Kidney (tissue), 14 donors: Measurements from ENCODE around the gene BOK. TPM values are rescaled to one million over a fixed set of nuclear protein-coding genes. Genes with fewer than 3 reads are reported as not detected.

ENCODE experiments used
- DNase-seq, 5 donors: peaks; one replicate each; pipeline ENCODE4 v3.0.0-alpha.2; 2013 to 2020
- FAIRE-seq: peaks from 2 replicates; lab custom pipeline; 2012; peaks lifted over from hg19 to GRCh38; lab: Jason Lieb, UNC
- H3K27ac ChIP-seq, 2 donors: one replicate each; pipeline ENCODE4 v1.7.0; 2013; ENCODE audit warnings: low read depth in 2 of 2, low read length in 2 of 2, inconsistent platforms in 1 of 2
- H3K27me3 ChIP-seq: one replicate; pipeline ENCODE4 v1.7.1; 2013; ENCODE audit warnings: low read length, inconsistent platforms; ENCODE audit not compliant: control insufficient read depth, insufficient read depth
- H3K36me3 ChIP-seq, 3 donors: one replicate each; pipeline versions ENCODE4 v1.7.0 to v1.7.1; 2013; ENCODE audit warnings: low read length in 3 of 3, control low read depth in 1 of 3, inconsistent platforms in 1 of 3; ENCODE audit not compliant: insufficient read depth in 3 of 3, control insufficient read depth in 2 of 3
- H3K4me1 ChIP-seq, 3 donors: one replicate each; pipeline versions ENCODE4 v1.7.0 to v1.7.1; 2013; ENCODE audit warnings: low read length in 3 of 3, inconsistent platforms in 1 of 3, low read depth in 1 of 3; ENCODE audit not compliant: control insufficient read depth in 2 of 3, insufficient read depth in 2 of 3
- H3K4me3 ChIP-seq, 3 donors: one replicate each; pipeline versions ENCODE4 v1.7.0 to v1.8.1; 2013; ENCODE audit warnings: low read length in 3 of 3, control low read depth in 1 of 3, inconsistent platforms in 1 of 3
- H3K9ac ChIP-seq, 3 donors: one replicate each; pipeline versions ENCODE4 v1.7.0 to v1.7.1; 2013; ENCODE audit warnings: low read length in 3 of 3, control low read depth in 1 of 3, inconsistent platforms in 1 of 3
- H3K9me3 ChIP-seq, 3 donors: one replicate each; pipeline versions ENCODE4 v1.7.0 to v1.7.1; 2013; ENCODE audit warnings: low read length in 3 of 3, control low read depth in 1 of 3, inconsistent platforms in 1 of 3; ENCODE audit not compliant: control insufficient read depth in 2 of 3, insufficient read depth in 1 of 3
- CTCF ChIP-seq: IDR thresholded peaks from 3 replicates; pipeline ENCODE4 v1.5.1; 2012; ENCODE audit warnings: mild to moderate bottlenecking, moderate library complexity, borderline replicate concordance; ENCODE audit not compliant: insufficient read depth; ENCODE audit errors: extremely low read depth
- intact Hi-C: fragments of 100-400 bp; cut with DNase I; formaldehyde crosslinking; loops from one replicate; pipeline ENCODE4 v1.11.1; 2022
- polyA plus RNA-seq: library from polyadenylated mRNA; stranded (reverse); fragments of 350-450 nt; fragmentation: Illumina TruSeq; extraction: RNeasy Lipid Tissue Mini Kit (QIAGEN cat#74804); gene quantifications from one replicate; pipeline ENCODE4 v1.2.3, GENCODE V29; 2014; ENCODE audit warnings: low read depth, low replicate concordance; ENCODE audit not compliant: insufficient read depth
- total RNA-seq: library from RNA; stranded (reverse); fragmentation: NEBNext Ultra II Directional; extraction: Animal tissue kit (Norgen Biotek cat#: 25700); gene quantifications from one replicate; pipeline ENCODE4 v1.2.1, GENCODE V29; 2021
- donor health status: control.
- donor health status: control.
- donor health status: control.
- donor health status: control.
- donor health status: control.
- donor health status: DM: yes; HTN: yes; CAD: no.
- donor health status: Normal renal cell carcinoma (clear cell type).

BOK gene
- total and polyA plus RNA-seq, 2 donors from 2014 or later: 22.9 to 28.8 TPM

- peak overlapping the region in 2 of 3 donors; percentile 43 to 57 for H3K4me3 ChIP-seq
- intact Hi-C loops: no loop called here
- peak overlapping the region in 1 of 2 donors; percentile 18 for H3K27ac ChIP-seq
- H3K4me1 ChIP-seq: peaks cover 0 to 28% (median 20%) of the 10 kb centered on the region in 3 donors
- TF ChIP-seq CTCF: no peak
- FAIRE-seq (no peak), DNase-seq (peak in 1 of 5 donors; percentile 73)
- H3K27me3 ChIP-seq: no peaks in the 10 kb centered on the region
- H3K9me3 ChIP-seq: no peaks in the 10 kb centered on the region
- peak overlapping the region in 1 of 3 donors; percentile 16 for H3K9ac ChIP-seq
- H3K36me3 ChIP-seq: peaks cover 2 to 4% (median 3%) of the 10 kb centered on the region in 3 donors
These were observed 57.9 kb downstream of the BOK start for GRCh38 chr2:241616168-241617125.

GRCh38 chr2:241617431-241618154 lies 59.0 kb downstream of the BOK start:
- DNase-seq (peak in 2 of 5 donors; percentile 59 to 77), FAIRE-seq (peak; percentile 73)
- Histone ChIP-seq H3K36me3 (peaks cover 0 to 2% (median under 1%) of the 10 kb centered on the region in 3 donors), H3K9me3 (no peaks in the 10 kb centered on the region), H3K4me1 (peaks cover 0 to 22% (median 13%) of the 10 kb centered on the region in 3 donors), H3K27me3 (no peaks in the 10 kb centered on the region), H3K9ac (peak overlapping the region in 1 of 3 donors; percentile 16), H3K4me3 (peak overlapping the region in 2 of 3 donors; percentile 43 to 57), H3K27ac (peak overlapping the region; percentile 18 to 82)
- TF ChIP-seq CTCF: no peak
- intact Hi-C loops: no loop called here

GRCh38 chr2:241618296-241618805 lies 59.8 kb downstream of the BOK start:
- no peak for TF ChIP-seq CTCF
- H3K4me3 ChIP-seq: no peak overlapping the region
- FAIRE-seq: no peak
- peaks cover 0 to 2% (median 0%) of the 10 kb centered on the region in 3 donors for H3K36me3 ChIP-seq
- H3K27me3 ChIP-seq: no peaks in the 10 kb centered on the region
- no peak for DNase-seq
- H3K9ac ChIP-seq: peak overlapping the region in 2 of 3 donors; percentile 1 to 3
- peaks cover 0 to 22% (median 13%) of the 10 kb centered on the region in 3 donors for H3K4me1 ChIP-seq
- intact Hi-C loops: no loop called here
- H3K9me3 ChIP-seq: no peaks in the 10 kb centered on the region
- H3K27ac ChIP-seq: peak overlapping the region; percentile 53 to 82
